Measurements from ENCODE around the gene ARID5B.

- no peak for TF ChIP-seq CTCF (IDR thresholded peaks at IDR 0.05; ENCODE audit: poor library complexity, severe bottlenecking)
- no peak for TF ChIP-seq POLR2AphosphoS5 (IDR thresholded peaks at IDR 0.05)
- no peak for TF ChIP-seq SMC3 (conservative IDR thresholded peaks at IDR 0.05; ENCODE audit: poor library complexity)
Observed at GRCh38 chr10:61949687-61950086, 48.2 kb downstream of the ARID5B start.

Data from neural cell (in vitro differentiated cells).